Astrocyte (in vitro differentiated cells and primary cell): ENCODE measurements around the gene CUL7.

Experiments
- CTCF ChIP-seq: IDR thresholded peaks from 2 replicates; pipeline ENCODE4 v1.5.1; 2011; ENCODE audit warnings: low read depth, mild to moderate bottlenecking, inconsistent platforms, low read length, moderate library complexity; ENCODE audit not compliant: insufficient read depth
- EZH2 ChIP-seq: IDR thresholded peaks from 2 replicates; pipeline ENCODE4 v1.6.1; 2012; ENCODE audit warnings: mild to moderate bottlenecking, low read length, inconsistent platforms; ENCODE audit not compliant: insufficient read depth

DNA sequence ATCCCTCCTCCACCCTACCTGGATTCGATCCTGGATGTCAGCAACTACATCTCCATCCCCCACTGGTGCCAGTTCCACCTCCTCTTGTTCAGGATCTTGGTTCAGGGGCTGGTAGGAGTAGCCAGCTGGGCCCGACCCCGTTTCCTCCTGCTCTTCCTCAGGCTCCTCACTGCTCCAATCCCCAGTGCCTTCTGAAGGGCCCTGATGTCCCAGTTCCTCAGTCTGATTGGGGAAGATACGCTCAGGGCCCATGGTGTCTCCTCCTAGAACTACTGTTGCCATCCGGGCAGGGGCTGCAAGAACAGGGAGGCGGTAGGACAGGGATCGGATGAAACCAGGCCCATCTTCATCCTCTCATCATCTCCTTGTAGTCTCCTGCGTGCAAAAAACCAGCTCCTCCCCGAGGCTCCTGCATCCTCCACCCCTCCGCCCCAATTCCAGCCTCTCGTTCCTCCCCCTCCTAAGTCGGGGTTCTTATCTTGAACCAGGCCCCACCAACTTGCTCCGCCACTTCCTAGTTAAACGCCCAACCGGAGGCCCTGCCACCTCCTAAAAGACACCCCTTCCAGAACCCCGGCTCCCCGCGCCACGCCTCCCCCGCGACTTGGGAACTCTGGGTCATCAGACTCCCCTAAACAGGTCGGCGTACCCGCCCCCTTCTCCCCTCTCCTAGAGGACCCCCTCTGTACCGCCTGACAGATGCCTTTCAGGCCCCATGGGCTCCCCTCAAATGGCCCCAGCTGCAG, 40.4 kb downstream of the CUL7 start:
- TF ChIP-seq CTCF (no peak), EZH2 (no peak)
